Measurements from ENCODE around the gene PLXNA1.
A peak's percentile ranks its signal among the peaks of the same experiment; 100 is the strongest.

Gene PLXNA1

DNA sequence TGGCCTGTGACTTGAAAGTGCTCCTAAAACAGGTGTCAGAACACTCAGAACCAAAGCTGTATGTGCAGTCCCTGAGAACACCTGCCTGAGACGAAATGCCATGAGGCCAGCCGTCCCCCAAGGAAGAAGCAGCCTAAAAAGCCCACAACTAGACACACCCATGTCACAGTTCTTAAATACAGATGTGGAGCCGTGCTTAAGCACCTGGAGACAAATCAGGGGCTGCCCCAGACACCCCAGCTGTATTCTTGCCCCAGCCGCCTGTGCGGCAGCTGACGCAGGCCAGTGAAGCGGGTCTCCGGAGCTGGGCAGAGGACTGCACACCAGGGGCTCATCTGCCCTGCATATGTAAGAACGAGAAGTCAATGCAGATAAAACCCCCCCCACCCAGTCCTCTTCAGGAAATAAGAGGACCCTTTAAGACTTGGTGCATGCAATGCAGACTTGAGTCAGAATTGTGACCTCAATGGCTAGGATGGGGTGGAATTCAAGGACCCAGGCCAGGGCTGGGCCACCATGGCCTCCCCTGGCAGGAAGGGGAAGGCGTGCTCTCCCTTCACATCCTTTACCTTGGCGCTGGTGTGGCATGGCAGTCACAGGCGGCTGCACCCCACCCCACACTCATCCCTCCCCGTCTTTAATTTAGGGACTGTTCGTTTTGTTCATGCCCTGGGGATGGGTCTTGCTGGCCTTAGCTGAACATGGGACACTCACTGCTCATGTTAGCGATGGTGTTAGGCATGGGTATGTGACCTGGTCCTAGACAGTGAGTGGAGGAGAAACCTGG lies 27.7 kb upstream of the PLXNA1 start:
- Histone ChIP-seq H3K9me3 (ENCODE audit: insufficient read depth, low read length) (no peaks in the 10 kb centered on the region), H3K27ac (ENCODE audit: low read depth, low read length) (peak overlapping the region; percentile 15; the same call in 1 of the 2 replicates), H3K27me3 (ENCODE audit: low read length) (no peaks in the 10 kb centered on the region), H2AFZ (ENCODE audit: low read depth, low read length, severe bottlenecking) (no peak overlapping the region), H3K79me2 (ENCODE audit: insufficient read depth, low read length) (no peaks in the 10 kb centered on the region), H3K4me2 (ENCODE audit: low read depth, low read length, poor library complexity, severe bottlenecking) (no peak overlapping the region), H3K36me3 (ENCODE audit: low read length) (no peaks in the 10 kb centered on the region), H3K4me3 (ENCODE audit: insufficient read depth, low read length, poor library complexity, severe bottlenecking) (no peak overlapping the region), H3F3A (ENCODE audit: insufficient read depth) (no peaks in the 10 kb centered on the region), H3K9ac (ENCODE audit: low read length) (no peak overlapping the region), H4K20me1 (ENCODE audit: low read depth, low read length) (no peaks in the 10 kb centered on the region), H3K9me2 (replicated peaks; ENCODE audit: insufficient read depth, low read length) (no peaks in the 10 kb centered on the region)
- TF ChIP-seq CTCF (IDR thresholded peaks at IDR 0.05; ENCODE audit: insufficient read depth, low read length, poor library complexity, severe bottlenecking) (no peak), EZH2phosphoT487 (conservative IDR thresholded peaks at IDR 0.05; ENCODE audit: low read length) (no peak)

DNA sequence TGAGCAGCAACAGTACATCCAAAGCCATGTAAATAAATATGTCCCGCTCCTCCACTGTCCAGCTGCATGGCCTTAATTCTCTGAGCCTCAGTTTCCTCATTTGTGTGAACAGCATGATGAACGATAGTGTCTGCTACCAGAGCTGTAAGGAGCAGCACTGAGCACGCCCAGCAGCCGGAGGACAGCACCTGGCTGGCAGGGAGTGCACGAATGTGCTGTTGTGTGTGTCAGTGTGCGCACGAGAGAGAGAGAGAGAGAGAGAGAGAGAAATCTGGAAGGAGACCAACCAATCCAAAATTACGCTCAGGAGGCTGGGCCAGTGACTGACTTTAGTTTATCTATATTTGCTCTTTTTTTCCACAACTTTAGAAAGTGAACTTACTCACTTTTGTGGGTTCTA lies 26.6 kb upstream of the PLXNA1 start:
- no peak overlapping the region for H3K9ac ChIP-seq (ENCODE audit: low read length)
- H2AFZ ChIP-seq (ENCODE audit: low read depth, low read length, severe bottlenecking), result no peak overlapping the region
- no peaks in the 10 kb centered on the region for H3K36me3 ChIP-seq (ENCODE audit: low read length)
- H3K4me3 ChIP-seq (ENCODE audit: insufficient read depth, low read length, poor library complexity, severe bottlenecking), result no peak overlapping the region
- no peaks in the 10 kb centered on the region for H4K20me1 ChIP-seq (ENCODE audit: low read depth, low read length)
- H3K79me2 ChIP-seq (ENCODE audit: insufficient read depth, low read length), result no peaks in the 10 kb centered on the region
- no peaks in the 10 kb centered on the region for H3K9me3 ChIP-seq (ENCODE audit: insufficient read depth, low read length)
- H3K27me3 ChIP-seq (ENCODE audit: low read length), result no peaks in the 10 kb centered on the region
- no peak for TF ChIP-seq EZH2phosphoT487 (conservative IDR thresholded peaks at IDR 0.05; ENCODE audit: low read length)
- no peak for TF ChIP-seq CTCF (IDR thresholded peaks at IDR 0.05; ENCODE audit: insufficient read depth, low read length, poor library complexity, severe bottlenecking)
- no peaks in the 10 kb centered on the region for H3K9me2 ChIP-seq (replicated peaks; ENCODE audit: insufficient read depth, low read length)
- no peak overlapping the region for H3K27ac ChIP-seq (ENCODE audit: low read depth, low read length)
- no peaks in the 10 kb centered on the region for H3F3A ChIP-seq (ENCODE audit: insufficient read depth)
- no peak overlapping the region for H3K4me2 ChIP-seq (ENCODE audit: low read depth, low read length, poor library complexity, severe bottlenecking)

- H3K9ac ChIP-seq (ENCODE audit: low read length), result no peak overlapping the region
- no peaks in the 10 kb centered on the region for H3F3A ChIP-seq (ENCODE audit: insufficient read depth)
- no peak overlapping the region for H2AFZ ChIP-seq (ENCODE audit: low read depth, low read length, severe bottlenecking)
- H3K4me2 ChIP-seq (ENCODE audit: low read depth, low read length, poor library complexity, severe bottlenecking), result no peak overlapping the region
- H3K9me2 ChIP-seq (replicated peaks; ENCODE audit: insufficient read depth, low read length), result no peaks in the 10 kb centered on the region
- H3K9me3 ChIP-seq (ENCODE audit: insufficient read depth, low read length), result no peaks in the 10 kb centered on the region
- H3K79me2 ChIP-seq (ENCODE audit: insufficient read depth, low read length), result no peaks in the 10 kb centered on the region
- no peaks in the 10 kb centered on the region for H3K36me3 ChIP-seq (ENCODE audit: low read length)
- H3K4me3 ChIP-seq (ENCODE audit: insufficient read depth, low read length, poor library complexity, severe bottlenecking), result no peak overlapping the region
- no peak for TF ChIP-seq EZH2phosphoT487 (conservative IDR thresholded peaks at IDR 0.05; ENCODE audit: low read length)
- TF ChIP-seq CTCF (IDR thresholded peaks at IDR 0.05; ENCODE audit: insufficient read depth, low read length, poor library complexity, severe bottlenecking), result no peak
- no peak overlapping the region for H3K27ac ChIP-seq (ENCODE audit: low read depth, low read length)
- no peaks in the 10 kb centered on the region for H4K20me1 ChIP-seq (ENCODE audit: low read depth, low read length)
- H3K27me3 ChIP-seq (ENCODE audit: low read length), result no peaks in the 10 kb centered on the region
Observed at GRCh38 chr3:126956866-126957650, 25.9 kb upstream of the PLXNA1 start.

Data from SU-DHL-6 (cell line).